HEK293T (cell line): ENCODE data around the gene INPP5D.

Experiments
- CTCF ChIA-PET: fragments of 350-600 bp; formaldehyde crosslinking; extraction: SDS; loops from one replicate; lab custom pipeline; 2021; ENCODE audit warnings: antibody characterized with exemption, inconsistent platforms; lab: Yijun Ruan, JAX
- POLR2A ChIA-PET: fragments of 350-600 bp; formaldehyde crosslinking; extraction: SDS; loops from one replicate; lab custom pipeline; 2020; ENCODE audit warnings: antibody characterized with exemption, inconsistent platforms; lab: Yijun Ruan, JAX
- DNase-seq: peaks from one replicate; pipeline ENCODE4 v3.0.0; 2012; ENCODE audit warnings: mixed read lengths; ENCODE audit errors: extremely low spot score
- ARNT ChIP-seq: fragments of 450-650 bp; IDR thresholded peaks from 2 replicates; pipeline ENCODE4 v1.6.1; 2017; ENCODE audit warnings: mild to moderate bottlenecking
- BHLHE40 ChIP-seq: fragments of 450-650 bp; IDR thresholded peaks from 2 replicates; pipeline ENCODE4 v1.6.1; 2016; ENCODE audit warnings: mild to moderate bottlenecking, moderate library complexity, borderline replicate concordance
- CTBP1 ChIP-seq: fragments of 450-650 bp; IDR thresholded peaks from 2 replicates; pipeline ENCODE4 v1.6.1; 2016; ENCODE audit warnings: borderline replicate concordance
- ELF4 ChIP-seq: fragments of 450-650 bp; IDR thresholded peaks from 2 replicates; pipeline ENCODE4 v1.6.1; 2017; ENCODE audit warnings: antibody characterized with exemption
- FOXA1 ChIP-seq: fragments of 450-650 bp; IDR thresholded peaks from 2 replicates; pipeline ENCODE4 v1.6.1; 2016; ENCODE audit warnings: mild to moderate bottlenecking
- FOXK2 ChIP-seq: fragments of 450-650 bp; IDR thresholded peaks from 2 replicates; pipeline ENCODE4 v1.6.1; 2016; ENCODE audit warnings: mild to moderate bottlenecking
- FOXM1 ChIP-seq: fragments of 450-650 bp; IDR thresholded peaks from 2 replicates; pipeline ENCODE4 v1.6.1; 2017; ENCODE audit warnings: mild to moderate bottlenecking, borderline replicate concordance
- HDGF ChIP-seq: fragments of 450-650 bp; IDR thresholded peaks from 2 replicates; pipeline ENCODE4 v1.6.1; 2017; ENCODE audit warnings: antibody characterized with exemption, borderline replicate concordance
- L3MBTL2 ChIP-seq: fragments of 450-650 bp; conservative IDR thresholded peaks from 2 replicates; pipeline ENCODE4 v1.6.1; 2016; ENCODE audit warnings: mild to moderate bottlenecking
- LEF1 ChIP-seq: fragments of 450-650 bp; IDR thresholded peaks from 2 replicates; pipeline ENCODE4 v1.6.1; 2017; ENCODE audit warnings: mild to moderate bottlenecking, borderline replicate concordance
- NFRKB ChIP-seq: fragments of 450-650 bp; IDR thresholded peaks from 2 replicates; pipeline ENCODE4 v1.6.1; 2016; ENCODE audit warnings: mild to moderate bottlenecking, moderate library complexity
- SP1 ChIP-seq: fragments of 450-650 bp; IDR thresholded peaks from 2 replicates; pipeline ENCODE4 v1.6.1; 2017
- SUZ12 ChIP-seq: fragments of 450-650 bp; IDR thresholded peaks from 2 replicates; pipeline ENCODE4 v1.6.1; 2016; ENCODE audit warnings: mild to moderate bottlenecking
- TARDBP ChIP-seq: fragments of 450-650 bp; IDR thresholded peaks from 2 replicates; pipeline ENCODE4 v1.6.1; 2016
- ZNF384 ChIP-seq: fragments of 450-650 bp; IDR thresholded peaks from 2 replicates; pipeline ENCODE4 v1.6.1; 2016
- TF ChIP-seq, protein P1 (sequence below): fragments of 450-650 bp; IDR thresholded peaks from 2 replicates; pipeline ENCODE4 v1.6.1; 2016

INPP5D gene

DNA sequence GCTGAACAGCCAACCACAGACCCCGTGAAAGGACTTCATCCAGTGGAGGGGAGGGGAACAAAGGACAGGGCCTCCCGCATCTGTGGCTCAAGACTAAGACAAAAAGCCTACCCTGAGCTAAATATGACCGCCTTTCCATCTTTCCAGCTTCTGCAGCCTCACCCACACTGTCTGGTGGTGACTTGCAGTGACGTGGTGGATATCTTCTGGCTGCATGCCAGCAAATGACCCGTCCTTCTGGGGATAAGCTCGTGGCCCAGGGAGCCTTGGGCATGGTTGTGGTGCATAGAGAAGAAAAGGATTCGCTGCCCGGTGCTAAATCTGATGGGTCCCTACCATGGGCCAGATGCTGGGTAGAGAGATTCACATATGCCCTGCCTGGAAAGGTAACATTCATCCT lies 38.4 kb upstream of the INPP5D start:
- POLR2A ChIA-PET, result no interaction called here
- DNase-seq, result no peak
- TF ChIP-seq BHLHE40 (no peak), SP1 (no peak)
- CTCF ChIA-PET, result no interaction called here

DNA sequence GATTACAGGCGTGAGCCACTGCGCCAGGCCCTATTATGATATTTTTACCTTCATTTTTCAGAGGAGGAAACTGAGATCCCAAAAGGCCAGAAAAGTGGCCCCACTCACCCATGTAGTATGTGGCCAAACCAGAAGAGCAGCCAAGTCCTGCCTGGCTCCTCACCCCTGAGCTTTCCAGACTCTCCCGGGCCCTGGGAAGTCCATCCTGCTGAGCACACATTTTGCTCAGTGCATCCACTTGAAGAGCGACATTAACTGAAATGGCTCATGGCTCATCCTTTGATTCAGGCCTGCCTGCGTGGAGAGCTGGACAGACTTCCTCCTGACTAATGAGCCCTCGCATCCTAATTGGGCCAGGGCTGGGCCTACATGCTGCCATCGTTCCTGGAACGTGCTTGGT lies 37.6 kb upstream of the INPP5D start:
- ChIA-PET CTCF (interaction anchor here (0.7 kb wide), 1 partner anchor 404 kb away, joined by 4 read pairs; no protein-coding TSS in a partner anchor), POLR2A (no interaction called here)
- no peak for TF ChIP-seq HDGF
- no peak for TF ChIP-seq TARDBP
- TF ChIP-seq ARNT, result no peak
- TF ChIP-seq ZNF384, result no peak
- TF ChIP-seq L3MBTL2, result no peak
- TF ChIP-seq SUZ12, result no peak
- no peak for TF ChIP-seq BHLHE40
- no peak for TF ChIP-seq NFRKB
- TF ChIP-seq, protein P1, sequence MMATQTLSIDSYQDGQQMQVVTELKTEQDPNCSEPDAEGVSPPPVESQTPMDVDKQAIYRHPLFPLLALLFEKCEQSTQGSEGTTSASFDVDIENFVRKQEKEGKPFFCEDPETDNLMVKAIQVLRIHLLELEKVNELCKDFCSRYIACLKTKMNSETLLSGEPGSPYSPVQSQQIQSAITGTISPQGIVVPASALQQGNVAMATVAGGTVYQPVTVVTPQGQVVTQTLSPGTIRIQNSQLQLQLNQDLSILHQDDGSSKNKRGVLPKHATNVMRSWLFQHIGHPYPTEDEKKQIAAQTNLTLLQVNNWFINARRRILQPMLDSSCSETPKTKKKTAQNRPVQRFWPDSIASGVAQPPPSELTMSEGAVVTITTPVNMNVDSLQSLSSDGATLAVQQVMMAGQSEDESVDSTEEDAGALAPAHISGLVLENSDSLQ, result no peak
- no peak for TF ChIP-seq CTBP1
- TF ChIP-seq ELF4, result no peak
- TF ChIP-seq FOXM1, result no peak
- no peak for TF ChIP-seq FOXK2
- TF ChIP-seq LEF1, result no peak
- TF ChIP-seq FOXA1, result no peak
- TF ChIP-seq SP1, result no peak
- no peak for DNase-seq

DNA sequence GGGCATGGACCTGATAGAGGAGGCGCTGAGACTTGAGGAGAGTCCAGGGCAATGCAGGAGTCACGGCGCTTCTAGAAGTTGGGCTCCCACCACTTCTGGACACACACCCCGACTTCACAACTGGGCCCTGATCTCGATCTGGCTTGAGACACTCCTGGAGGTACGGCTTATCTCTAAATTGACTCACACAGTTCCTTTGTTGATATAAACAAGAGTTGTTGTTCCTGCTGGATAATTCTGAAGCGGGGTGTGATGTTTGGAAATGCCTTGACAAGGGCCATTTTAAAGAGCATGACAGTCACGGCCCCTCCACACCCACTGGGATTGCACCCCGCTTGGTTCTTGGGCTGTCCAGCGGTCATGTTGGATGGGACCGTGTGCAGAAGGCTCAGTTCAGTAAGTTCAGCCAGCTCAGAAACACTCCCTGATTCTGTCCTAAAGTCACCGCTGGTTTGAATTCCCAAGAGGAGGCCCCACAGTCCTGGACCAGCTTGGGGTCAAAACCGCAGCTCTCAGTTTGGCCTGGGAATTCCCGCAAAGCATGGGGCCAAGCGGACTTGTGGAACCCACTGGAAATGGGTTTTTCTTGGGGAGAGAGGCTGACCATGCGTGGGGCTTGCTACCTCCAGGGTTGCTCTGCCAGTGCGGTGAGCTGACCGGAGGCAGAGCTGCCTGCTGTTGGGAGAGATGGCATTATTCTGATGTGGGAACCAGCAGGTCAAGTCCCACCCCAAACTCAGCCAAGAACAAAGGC lies 37.0 kb upstream of the INPP5D start:
- no peak for DNase-seq
- CTCF ChIA-PET, result interaction anchor here (0.7 kb wide), 1 partner anchor 404 kb away, joined by 4 read pairs; no protein-coding TSS in a partner anchor
- POLR2A ChIA-PET, result no interaction called here

DNA sequence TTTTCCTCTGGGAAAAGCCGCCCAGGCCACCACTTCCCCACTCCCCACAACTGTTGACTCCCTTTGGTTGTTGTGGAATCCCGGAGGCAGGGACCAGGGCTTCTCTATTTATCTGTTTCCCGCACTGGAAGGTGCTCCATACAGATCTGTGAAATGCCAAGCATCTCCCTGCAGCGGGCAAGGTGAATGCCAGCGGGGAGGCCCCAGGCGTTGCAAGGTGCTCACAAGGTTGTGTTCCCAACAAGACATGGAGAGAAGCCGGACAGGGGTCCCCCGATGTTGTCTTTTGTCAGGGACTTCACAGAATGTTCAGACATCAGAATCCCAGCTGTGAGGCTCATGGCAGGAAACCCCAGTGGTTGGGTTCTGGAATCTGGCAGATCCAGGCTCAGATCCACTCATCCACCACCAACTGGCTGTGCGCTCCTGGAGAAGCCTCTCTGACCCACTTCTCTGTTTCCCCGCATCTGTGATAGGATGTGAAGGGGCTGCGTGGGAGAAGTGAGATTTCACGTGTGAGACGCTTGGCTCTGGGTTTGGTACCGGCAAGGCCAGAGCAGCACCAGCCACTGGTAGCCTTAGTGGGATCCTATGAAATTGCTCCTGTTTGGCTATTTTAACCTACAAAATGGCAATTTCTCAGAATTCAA lies 36.3 kb upstream of the INPP5D start:
- no peak for DNase-seq
- no peak for TF ChIP-seq SUZ12
- no peak for TF ChIP-seq ZNF384
- TF ChIP-seq TARDBP, result no peak
- TF ChIP-seq BHLHE40, result no peak
- TF ChIP-seq FOXA1, result no peak
- TF ChIP-seq NFRKB, result no peak
- no peak for TF ChIP-seq ELF4
- TF ChIP-seq SP1, result no peak
- TF ChIP-seq L3MBTL2, result no peak
- TF ChIP-seq ARNT, result no peak
- CTCF ChIA-PET, result no interaction called here
- POLR2A ChIA-PET, result no interaction called here

More for the DNA sequence above, 37.0 kb upstream of the INPP5D start:
- TF ChIP-seq HDGF, result no peak
- no peak for TF ChIP-seq ZNF384
- TF ChIP-seq LEF1, result no peak
- TF ChIP-seq FOXM1, result no peak
- no peak for TF ChIP-seq NFRKB
- no peak for TF ChIP-seq L3MBTL2
- no peak for TF ChIP-seq SP1
- TF ChIP-seq FOXA1, result no peak
- no peak for TF ChIP-seq SUZ12
- no peak for TF ChIP-seq TARDBP
- TF ChIP-seq ELF4, result no peak
- TF ChIP-seq, protein P1, result no peak

DNA sequence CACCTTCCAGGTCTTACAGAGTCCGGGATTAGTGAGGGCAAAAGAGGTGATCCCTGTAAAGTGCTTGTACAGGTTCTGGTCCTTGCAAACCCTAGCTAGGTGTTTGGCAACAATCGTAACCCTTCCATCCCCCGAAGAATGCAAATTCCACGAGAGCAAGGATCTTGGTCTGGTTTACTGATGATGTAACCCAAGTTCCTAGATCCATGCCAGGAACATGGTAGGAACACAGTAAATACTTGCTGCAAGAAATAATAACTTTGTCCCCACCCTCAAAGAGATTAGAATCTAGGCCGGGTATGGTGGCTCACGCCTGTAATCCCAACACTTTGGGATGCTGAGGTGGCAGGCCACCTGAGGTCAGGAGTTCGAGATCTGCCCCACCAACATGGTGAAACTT lies 34.4 kb upstream of the INPP5D start:
- ChIA-PET POLR2A (no interaction called here), CTCF (no interaction called here)
- DNase-seq, result no peak
- TF ChIP-seq SUZ12, result no peak
- no peak for TF ChIP-seq FOXA1
- TF ChIP-seq ARNT, result no peak
- no peak for TF ChIP-seq TARDBP
- no peak for TF ChIP-seq SP1
- TF ChIP-seq CTBP1, result no peak
- TF ChIP-seq BHLHE40, result no peak
- no peak for TF ChIP-seq L3MBTL2
- TF ChIP-seq, protein P1, result no peak

DNA sequence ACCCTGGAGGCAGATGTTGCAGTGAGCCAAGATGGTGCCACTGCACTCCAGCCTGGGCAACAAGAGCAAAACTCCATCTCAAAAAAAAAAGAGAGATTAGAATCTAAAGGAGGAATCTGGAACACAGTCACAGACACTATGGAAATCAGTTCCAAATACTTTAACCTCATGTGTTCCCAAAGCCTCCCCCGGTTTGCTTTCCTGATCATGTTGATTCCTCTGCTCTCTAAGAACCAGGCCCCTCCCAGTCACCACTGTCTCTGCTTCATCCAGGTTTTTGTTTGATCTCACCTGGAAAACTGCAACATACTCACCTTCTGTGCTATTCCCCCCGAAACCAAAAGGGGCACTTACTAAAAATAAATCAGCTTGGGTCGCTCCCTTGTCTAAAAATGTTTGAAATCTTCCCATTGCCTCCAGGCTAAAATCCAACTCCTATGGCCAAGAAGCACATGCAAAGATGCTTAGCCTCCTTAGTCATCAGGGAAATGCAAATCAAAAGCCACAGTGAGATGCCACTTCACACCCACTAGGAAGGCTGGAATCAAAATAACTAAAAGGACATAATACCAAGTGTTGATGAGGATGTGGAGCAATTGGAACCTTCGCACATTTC lies 33.8 kb upstream of the INPP5D start:
- no peak for TF ChIP-seq CTBP1
- TF ChIP-seq HDGF, result no peak
- TF ChIP-seq, protein P1, result no peak
- TF ChIP-seq BHLHE40, result no peak
- no peak for TF ChIP-seq SP1
- no peak for TF ChIP-seq NFRKB
- TF ChIP-seq FOXM1, result no peak
- TF ChIP-seq LEF1, result no peak
- TF ChIP-seq ELF4, result no peak
- TF ChIP-seq ZNF384, result no peak
- no peak for TF ChIP-seq TARDBP
- no peak for TF ChIP-seq FOXA1
- no peak for TF ChIP-seq ARNT
- DNase-seq, result no peak
- ChIA-PET POLR2A (no interaction called here), CTCF (no interaction called here)
